SK-N-SH treated with all-trans-retinoic acid at 6 μM for 48 hours (cell line): ENCODE measurements around the gene HEPHL1.

ENCODE experiments used
- ATAC-seq: fragments of 200-7000 bp; cut with Tn5 transposase; 3 replicates; pipeline ENCODE4 v1.9.1; 2020; ENCODE audit warnings: mild to moderate bottlenecking, moderate library complexity
- ARNTL ChIP-seq: fragments of 450-650 bp; formaldehyde crosslinking; IDR thresholded peaks from 2 replicates; pipeline ENCODE4 v1.5.0; 2020; ENCODE audit warnings: low read depth, mild to moderate bottlenecking, moderate library complexity, borderline replicate concordance
- BACH2 ChIP-seq: fragments of 250-450 bp; sonication (Bioruptor Pico); IDR thresholded peaks from 2 replicates; pipeline ENCODE4 v1.9.0; 2021; ENCODE audit warnings: mild to moderate bottlenecking, borderline replicate concordance
- CSDC2 ChIP-seq: fragments of 250-450 bp; sonication (Bioruptor Pico); IDR thresholded peaks from 2 replicates; pipeline ENCODE4 v1.5.0; 2020; ENCODE audit warnings: mild to moderate bottlenecking, moderate library complexity
- ESRRG ChIP-seq: fragments of 250-450 bp; sonication (Bioruptor Pico); IDR thresholded peaks from 2 replicates; pipeline ENCODE4 v1.6.1; 2021; ENCODE audit warnings: mild to moderate bottlenecking
- GLIS3 ChIP-seq: fragments of 250-450 bp; sonication (Bioruptor Pico); IDR thresholded peaks from 2 replicates; pipeline ENCODE4 v1.5.0; 2020; ENCODE audit warnings: mild to moderate bottlenecking, moderate library complexity
- ISL1 ChIP-seq: fragments of 250-450 bp; sonication (Bioruptor Pico); IDR thresholded peaks from 2 replicates; pipeline ENCODE4 v2.1.2; 2022; ENCODE audit warnings: mild to moderate bottlenecking, moderate library complexity
- OSR1 ChIP-seq: fragments of 250-450 bp; sonication (Bioruptor Pico); IDR thresholded peaks from 2 replicates; pipeline ENCODE4 v1.8.0; 2022; ENCODE audit warnings: moderate library complexity, mild to moderate bottlenecking, inconsistent platforms
- SNAI2 ChIP-seq: fragments of 250-450 bp; sonication (Bioruptor Pico); IDR thresholded peaks from 2 replicates; pipeline ENCODE4 v1.5.0; 2020; ENCODE audit warnings: mild to moderate bottlenecking, moderate library complexity
- TCF4 ChIP-seq: fragments of 250-450 bp; sonication (Bioruptor Pico); IDR thresholded peaks from 2 replicates; pipeline ENCODE4 v1.8.0; 2021; ENCODE audit warnings: mild to moderate bottlenecking, moderate library complexity, borderline replicate concordance
- TOX ChIP-seq: fragments of 250-450 bp; sonication (Bioruptor Pico); IDR thresholded peaks from 2 replicates; pipeline ENCODE4 v1.8.0; 2021; ENCODE audit warnings: mild to moderate bottlenecking, moderate library complexity, borderline replicate concordance
- ZFP3 ChIP-seq: fragments of 250-450 bp; sonication (Bioruptor Pico); IDR thresholded peaks from 2 replicates; pipeline ENCODE4 v1.5.0; 2020; ENCODE audit warnings: mild to moderate bottlenecking, moderate library complexity
- ZFP30 ChIP-seq: fragments of 450-650 bp; formaldehyde crosslinking; IDR thresholded peaks from 2 replicates; pipeline ENCODE4 v1.5.0; 2022; ENCODE audit warnings: mild to moderate bottlenecking, moderate library complexity
- ZNF565 ChIP-seq: fragments of 450-650 bp; formaldehyde crosslinking; conservative IDR thresholded peaks from 2 replicates; pipeline ENCODE4 v1.5.0; 2020; ENCODE audit warnings: low read depth, mild to moderate bottlenecking, moderate library complexity
- ZNF70 ChIP-seq: fragments of 450-650 bp; formaldehyde crosslinking; IDR thresholded peaks from 2 replicates; pipeline ENCODE4 v1.5.0; 2020; ENCODE audit warnings: mild to moderate bottlenecking, moderate library complexity
- ZNF8 ChIP-seq: fragments of 450-650 bp; formaldehyde crosslinking; IDR thresholded peaks from 2 replicates; pipeline ENCODE4 v1.5.0; 2020; ENCODE audit warnings: mild to moderate bottlenecking, moderate library complexity
- TF ChIP-seq, protein P1 (sequence below): fragments of 250-450 bp; sonication (Bioruptor Pico); IDR thresholded peaks from 2 replicates; pipeline ENCODE4 v1.8.0; 2020; ENCODE audit warnings: mild to moderate bottlenecking, moderate library complexity, borderline replicate concordance
- TF ChIP-seq, protein P2 (sequence below): fragments of 250-450 bp; sonication (Bioruptor Pico); IDR thresholded peaks from 2 replicates; pipeline ENCODE4 v1.5.1; 2021; ENCODE audit warnings: mild to moderate bottlenecking, moderate library complexity
- TF ChIP-seq, protein P3 (sequence below): fragments of 250-450 bp; sonication (Bioruptor Pico); IDR thresholded peaks from 2 replicates; pipeline ENCODE4 v1.5.1; 2020; ENCODE audit warnings: low read depth, mild to moderate bottlenecking, moderate library complexity
- TF ChIP-seq, protein P4 (sequence below): fragments of 250-450 bp; sonication (Bioruptor Pico); IDR thresholded peaks from 2 replicates; pipeline ENCODE4 v1.5.0; 2020; ENCODE audit warnings: mild to moderate bottlenecking, moderate library complexity
- TF ChIP-seq, protein P5 (sequence below): fragments of 250-450 bp; sonication (Bioruptor Pico); IDR thresholded peaks from 2 replicates; pipeline ENCODE4 v1.8.0; 2021; ENCODE audit warnings: low read depth, mild to moderate bottlenecking, moderate library complexity, borderline replicate concordance

The HEPHL1 gene

DNA sequence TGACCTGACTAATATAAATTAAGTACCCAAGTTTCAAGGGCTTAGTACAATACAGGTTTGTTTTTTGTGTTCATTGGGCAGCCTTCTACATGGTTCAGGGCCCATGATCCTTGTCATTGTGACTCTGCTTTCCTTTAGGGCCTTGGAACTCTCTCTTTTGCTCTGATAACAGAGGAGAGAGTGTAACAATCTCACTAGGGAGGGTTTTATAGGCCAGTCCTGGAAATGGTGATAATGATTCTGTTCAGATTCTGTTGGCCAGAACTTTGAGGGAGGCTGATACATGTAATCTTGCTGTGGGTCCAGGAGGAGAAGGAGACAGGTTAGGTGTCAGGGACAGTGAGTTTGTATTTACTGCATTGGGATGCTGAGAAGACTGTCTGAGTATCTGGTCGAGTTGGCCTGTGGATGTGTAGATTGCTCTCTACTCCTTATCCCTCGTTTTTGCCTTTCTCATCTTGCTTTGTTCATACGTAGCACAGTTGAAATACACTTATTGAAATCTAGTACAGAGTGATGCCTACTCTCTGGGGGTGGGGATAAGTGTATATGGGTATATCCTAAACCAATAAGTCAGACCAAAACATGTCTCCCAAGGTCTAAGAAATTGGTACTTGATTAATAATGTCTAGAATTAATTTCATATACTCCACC, 37.5 kb upstream of the HEPHL1 start:
- ATAC-seq: no peak
- TF ChIP-seq ISL1 (CRISPR knock-in tag): no peak
- TF ChIP-seq, protein P1, sequence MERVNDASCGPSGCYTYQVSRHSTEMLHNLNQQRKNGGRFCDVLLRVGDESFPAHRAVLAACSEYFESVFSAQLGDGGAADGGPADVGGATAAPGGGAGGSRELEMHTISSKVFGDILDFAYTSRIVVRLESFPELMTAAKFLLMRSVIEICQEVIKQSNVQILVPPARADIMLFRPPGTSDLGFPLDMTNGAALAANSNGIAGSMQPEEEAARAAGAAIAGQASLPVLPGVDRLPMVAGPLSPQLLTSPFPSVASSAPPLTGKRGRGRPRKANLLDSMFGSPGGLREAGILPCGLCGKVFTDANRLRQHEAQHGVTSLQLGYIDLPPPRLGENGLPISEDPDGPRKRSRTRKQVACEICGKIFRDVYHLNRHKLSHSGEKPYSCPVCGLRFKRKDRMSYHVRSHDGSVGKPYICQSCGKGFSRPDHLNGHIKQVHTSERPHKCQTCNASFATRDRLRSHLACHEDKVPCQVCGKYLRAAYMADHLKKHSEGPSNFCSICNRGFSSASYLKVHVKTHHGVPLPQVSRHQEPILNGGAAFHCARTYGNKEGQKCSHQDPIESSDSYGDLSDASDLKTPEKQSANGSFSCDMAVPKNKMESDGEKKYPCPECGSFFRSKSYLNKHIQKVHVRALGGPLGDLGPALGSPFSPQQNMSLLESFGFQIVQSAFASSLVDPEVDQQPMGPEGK: no peak
- TF ChIP-seq BACH2: no peak
- no peak for TF ChIP-seq ZNF70 (CRISPR knock-in tag)
- TF ChIP-seq SNAI2: no peak
- TF ChIP-seq ZNF8 (CRISPR knock-in tag): no peak
- TF ChIP-seq ZFP30 (CRISPR knock-in tag): no peak
- TF ChIP-seq ZFP3 (CRISPR knock-in tag): no peak
- TF ChIP-seq ARNTL (CRISPR knock-in tag): no peak
- no peak for TF ChIP-seq OSR1
- TF ChIP-seq, protein P2, sequence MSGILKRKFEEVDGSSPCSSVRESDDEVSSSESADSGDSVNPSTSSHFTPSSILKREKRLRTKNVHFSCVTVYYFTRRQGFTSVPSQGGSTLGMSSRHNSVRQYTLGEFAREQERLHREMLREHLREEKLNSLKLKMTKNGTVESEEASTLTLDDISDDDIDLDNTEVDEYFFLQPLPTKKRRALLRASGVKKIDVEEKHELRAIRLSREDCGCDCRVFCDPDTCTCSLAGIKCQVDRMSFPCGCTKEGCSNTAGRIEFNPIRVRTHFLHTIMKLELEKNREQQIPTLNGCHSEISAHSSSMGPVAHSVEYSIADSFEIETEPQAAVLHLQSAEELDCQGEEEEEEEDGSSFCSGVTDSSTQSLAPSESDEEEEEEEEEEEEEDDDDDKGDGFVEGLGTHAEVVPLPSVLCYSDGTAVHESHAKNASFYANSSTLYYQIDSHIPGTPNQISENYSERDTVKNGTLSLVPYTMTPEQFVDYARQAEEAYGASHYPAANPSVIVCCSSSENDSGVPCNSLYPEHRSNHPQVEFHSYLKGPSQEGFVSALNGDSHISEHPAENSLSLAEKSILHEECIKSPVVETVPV (CRISPR knock-in tag): no peak
- TF ChIP-seq TOX: no peak
- TF ChIP-seq CSDC2 (CRISPR knock-in tag): no peak
- TF ChIP-seq ZNF565: no peak
- no peak for TF ChIP-seq TCF4 (CRISPR knock-in tag)
- no peak for TF ChIP-seq GLIS3 (CRISPR knock-in tag)
- TF ChIP-seq, protein P3, sequence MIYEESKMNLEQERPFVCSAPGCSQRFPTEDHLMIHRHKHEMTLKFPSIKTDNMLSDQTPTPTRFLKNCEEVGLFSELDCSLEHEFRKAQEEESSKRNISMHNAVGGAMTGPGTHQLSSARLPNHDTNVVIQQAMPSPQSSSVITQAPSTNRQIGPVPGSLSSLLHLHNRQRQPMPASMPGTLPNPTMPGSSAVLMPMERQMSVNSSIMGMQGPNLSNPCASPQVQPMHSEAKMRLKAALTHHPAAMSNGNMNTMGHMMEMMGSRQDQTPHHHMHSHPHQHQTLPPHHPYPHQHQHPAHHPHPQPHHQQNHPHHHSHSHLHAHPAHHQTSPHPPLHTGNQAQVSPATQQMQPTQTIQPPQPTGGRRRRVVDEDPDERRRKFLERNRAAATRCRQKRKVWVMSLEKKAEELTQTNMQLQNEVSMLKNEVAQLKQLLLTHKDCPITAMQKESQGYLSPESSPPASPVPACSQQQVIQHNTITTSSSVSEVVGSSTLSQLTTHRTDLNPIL (CRISPR knock-in tag): no peak
- TF ChIP-seq ESRRG: no peak
- TF ChIP-seq, protein P4, sequence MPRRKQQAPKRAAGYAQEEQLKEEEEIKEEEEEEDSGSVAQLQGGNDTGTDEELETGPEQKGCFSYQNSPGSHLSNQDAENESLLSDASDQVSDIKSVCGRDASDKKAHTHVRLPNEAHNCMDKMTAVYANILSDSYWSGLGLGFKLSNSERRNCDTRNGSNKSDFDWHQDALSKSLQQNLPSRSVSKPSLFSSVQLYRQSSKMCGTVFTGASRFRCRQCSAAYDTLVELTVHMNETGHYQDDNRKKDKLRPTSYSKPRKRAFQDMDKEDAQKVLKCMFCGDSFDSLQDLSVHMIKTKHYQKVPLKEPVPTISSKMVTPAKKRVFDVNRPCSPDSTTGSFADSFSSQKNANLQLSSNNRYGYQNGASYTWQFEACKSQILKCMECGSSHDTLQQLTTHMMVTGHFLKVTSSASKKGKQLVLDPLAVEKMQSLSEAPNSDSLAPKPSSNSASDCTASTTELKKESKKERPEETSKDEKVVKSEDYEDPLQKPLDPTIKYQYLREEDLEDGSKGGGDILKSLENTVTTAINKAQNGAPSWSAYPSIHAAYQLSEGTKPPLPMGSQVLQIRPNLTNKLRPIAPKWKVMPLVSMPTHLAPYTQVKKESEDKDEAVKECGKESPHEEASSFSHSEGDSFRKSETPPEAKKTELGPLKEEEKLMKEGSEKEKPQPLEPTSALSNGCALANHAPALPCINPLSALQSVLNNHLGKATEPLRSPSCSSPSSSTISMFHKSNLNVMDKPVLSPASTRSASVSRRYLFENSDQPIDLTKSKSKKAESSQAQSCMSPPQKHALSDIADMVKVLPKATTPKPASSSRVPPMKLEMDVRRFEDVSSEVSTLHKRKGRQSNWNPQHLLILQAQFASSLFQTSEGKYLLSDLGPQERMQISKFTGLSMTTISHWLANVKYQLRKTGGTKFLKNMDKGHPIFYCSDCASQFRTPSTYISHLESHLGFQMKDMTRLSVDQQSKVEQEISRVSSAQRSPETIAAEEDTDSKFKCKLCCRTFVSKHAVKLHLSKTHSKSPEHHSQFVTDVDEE (CRISPR knock-in tag): no peak
- TF ChIP-seq, protein P5, sequence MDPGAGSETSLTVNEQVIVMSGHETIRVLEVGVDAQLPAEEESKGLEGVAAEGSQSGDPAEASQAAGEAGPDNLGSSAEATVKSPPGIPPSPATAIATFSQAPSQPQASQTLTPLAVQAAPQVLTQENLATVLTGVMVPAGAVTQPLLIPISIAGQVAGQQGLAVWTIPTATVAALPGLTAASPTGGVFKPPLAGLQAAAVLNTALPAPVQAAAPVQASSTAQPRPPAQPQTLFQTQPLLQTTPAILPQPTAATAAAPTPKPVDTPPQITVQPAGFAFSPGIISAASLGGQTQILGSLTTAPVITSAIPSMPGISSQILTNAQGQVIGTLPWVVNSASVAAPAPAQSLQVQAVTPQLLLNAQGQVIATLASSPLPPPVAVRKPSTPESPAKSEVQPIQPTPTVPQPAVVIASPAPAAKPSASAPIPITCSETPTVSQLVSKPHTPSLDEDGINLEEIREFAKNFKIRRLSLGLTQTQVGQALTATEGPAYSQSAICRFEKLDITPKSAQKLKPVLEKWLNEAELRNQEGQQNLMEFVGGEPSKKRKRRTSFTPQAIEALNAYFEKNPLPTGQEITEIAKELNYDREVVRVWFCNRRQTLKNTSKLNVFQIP (CRISPR knock-in tag): no peak

DNA sequence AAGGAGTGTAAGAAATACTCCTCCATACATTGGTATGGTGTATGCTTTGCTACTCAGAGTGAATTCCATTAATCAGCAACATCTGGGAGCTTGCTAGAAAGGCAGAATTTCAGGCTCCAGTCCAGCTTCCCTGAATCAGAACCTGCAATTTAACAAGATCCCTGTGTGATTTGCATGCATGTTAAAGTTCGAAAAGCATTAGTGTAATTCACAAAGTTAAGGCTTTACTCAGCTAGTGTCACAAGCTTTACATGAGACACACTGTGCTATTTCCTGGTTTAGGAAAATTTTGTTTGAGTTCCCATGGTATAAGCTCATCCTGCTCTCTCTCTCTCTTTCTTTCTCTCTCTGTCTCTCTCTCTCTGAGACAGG, 37.0 kb upstream of the HEPHL1 start:
- TF ChIP-seq OSR1 (no peak), ISL1 (CRISPR knock-in tag) (no peak), ESRRG (no peak), ZNF565 (no peak)
- TF ChIP-seq, protein P2 (CRISPR knock-in tag): no peak
- TF ChIP-seq, protein P4 (CRISPR knock-in tag): no peak
- no peak for ATAC-seq
